Chondrocyte (in vitro differentiated cells): ENCODE measurements around the gene NT5DC4. TPM values are rescaled to one million over a fixed set of nuclear protein-coding genes. Genes with fewer than 3 reads are reported as not detected.

Source experiments
- DNase-seq: peaks from one replicate; pipeline ENCODE4 v3.0.0; 2021; ENCODE audit warnings: mixed read lengths, low spot score
- H3K27ac Mint-ChIP-seq: one replicate; pipeline ENCODE4 v1.8.0; 2021; ENCODE audit warnings: mild to moderate bottlenecking, moderate library complexity, mixed read lengths; ENCODE audit not compliant: unreplicated experiment
- H3K27me3 Mint-ChIP-seq: 2 replicates; pipeline ENCODE4 v1.8.0; 2021; ENCODE audit warnings: low read depth, mixed read lengths
- H3K36me3 Mint-ChIP-seq: 2 replicates; pipeline ENCODE4 v1.8.0; 2021; ENCODE audit warnings: low read depth, mixed read lengths
- H3K4me1 Mint-ChIP-seq: 2 replicates; pipeline ENCODE4 v1.8.0; 2021; ENCODE audit warnings: low read depth, mild to moderate bottlenecking, mixed read lengths
- H3K4me3 Mint-ChIP-seq: one replicate; pipeline ENCODE4 v1.8.0; 2021; ENCODE audit warnings: mild to moderate bottlenecking, moderate library complexity, mixed read lengths; ENCODE audit not compliant: unreplicated experiment
- H3K9me3 Mint-ChIP-seq: 2 replicates; pipeline ENCODE4 v1.8.0; 2021; ENCODE audit warnings: low read depth, mixed read lengths
- CTCF ChIP-seq: fragments of 200-600 bp; sonication (generic); IDR thresholded peaks from 2 replicates; pipeline ENCODE4 v1.5.0; 2021; ENCODE audit warnings: antibody characterized with exemption, mild to moderate bottlenecking, moderate library complexity
- total RNA-seq: library from RNA; stranded (reverse); gene quantifications from 3 replicates; pipeline ENCODE4 v1.2.1, GENCODE V29; 2021

NT5DC4 gene
- total RNA-seq, 1 donor from 2014 or later = not detected

- Mint-ChIP-seq H3K9me3 (no peaks in the 10 kb centered on the region), H3K36me3 (no peaks in the 10 kb centered on the region)
Observed at GRCh38 chr2:112777036-112777435, 56.2 kb downstream of the NT5DC4 start.

GRCh38 chr2:112779598-112779997 lies 58.8 kb downstream of the NT5DC4 start:
- no peak overlapping the region for H3K27ac Mint-ChIP-seq
- H3K27me3 Mint-ChIP-seq = no peaks in the 10 kb centered on the region
- H3K9me3 Mint-ChIP-seq = no peaks in the 10 kb centered on the region
- no peaks in the 10 kb centered on the region for H3K4me1 Mint-ChIP-seq
- no peak overlapping the region for H3K4me3 Mint-ChIP-seq
- DNase-seq = no peak
- no peaks in the 10 kb centered on the region for H3K36me3 Mint-ChIP-seq
- TF ChIP-seq CTCF = no peak

More at GRCh38 chr2:112777036-112777435, 56.2 kb downstream of the NT5DC4 start:
- H3K4me3 Mint-ChIP-seq = no peak overlapping the region
- H3K4me1 Mint-ChIP-seq = no peaks in the 10 kb centered on the region
- no peak for TF ChIP-seq CTCF
- H3K27me3 Mint-ChIP-seq = no peaks in the 10 kb centered on the region
- DNase-seq = no peak
- H3K27ac Mint-ChIP-seq = no peak overlapping the region

GRCh38 chr2:112782234-112782799 lies 61.5 kb downstream of the NT5DC4 start:
- H3K4me1 Mint-ChIP-seq = no peaks in the 10 kb centered on the region
- H3K27me3 Mint-ChIP-seq = no peaks in the 10 kb centered on the region
- no peak for TF ChIP-seq CTCF
- H3K9me3 Mint-ChIP-seq = no peaks in the 10 kb centered on the region
- DNase-seq = no peak
- H3K4me3 Mint-ChIP-seq = no peak overlapping the region
- H3K36me3 Mint-ChIP-seq = no peaks in the 10 kb centered on the region
- no peak overlapping the region for H3K27ac Mint-ChIP-seq

GRCh38 chr2:112783187-112783714 lies 62.4 kb downstream of the NT5DC4 start:
- Mint-ChIP-seq H3K27ac (no peak overlapping the region), H3K4me3 (no peak overlapping the region), H3K4me1 (no peaks in the 10 kb centered on the region)

More at GRCh38 chr2:112783187-112783714, 62.4 kb downstream of the NT5DC4 start:
- TF ChIP-seq CTCF = no peak
- Mint-ChIP-seq H3K9me3 (no peaks in the 10 kb centered on the region), H3K36me3 (no peaks in the 10 kb centered on the region), H3K27me3 (no peaks in the 10 kb centered on the region)
- no peak for DNase-seq
